ENCODE measurements around the gene TNFSF15. TPM values are rescaled to one million over a fixed set of nuclear protein-coding genes. Genes with fewer than 3 reads are reported as not detected.

TNFSF15 gene
- total RNA-seq, 2 donors from 2014 or later = 1.7 to 9.0 TPM

DNA sequence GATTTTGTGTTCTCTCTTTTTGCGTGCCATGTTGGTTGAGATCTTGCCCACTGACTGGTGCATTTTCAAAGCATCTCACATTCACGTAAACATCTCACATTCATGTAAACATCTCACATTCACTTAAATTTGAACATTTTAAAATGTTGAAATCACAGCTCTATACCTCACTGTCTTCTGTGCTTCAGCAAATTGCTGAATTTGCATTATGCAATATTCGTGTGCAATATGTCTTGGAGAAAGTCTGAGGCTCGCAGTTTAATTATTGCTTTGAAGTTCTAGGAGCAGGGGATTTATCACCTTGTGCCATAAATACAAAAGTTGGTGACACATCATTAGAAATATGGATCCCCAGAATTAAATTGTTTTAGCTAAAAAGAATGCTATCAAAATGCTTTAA is 42.6 kb downstream of the TNFSF15 start:
- Histone ChIP-seq H3K27me3 (replicated peaks; ENCODE audit: insufficient read depth) (no peaks in the 10 kb centered on the region), H3K9me3 (no peaks in the 10 kb centered on the region), H3K36me3 (no peaks in the 10 kb centered on the region), H3K4me1 (replicated peaks) (no peaks in the 10 kb centered on the region), H3K4me3 (no peak overlapping the region), H3K27ac (no peak overlapping the region)
- WGBS = 93% methylated on average over 4 of the region's 4 CpGs
- TF ChIP-seq, protein P1, sequence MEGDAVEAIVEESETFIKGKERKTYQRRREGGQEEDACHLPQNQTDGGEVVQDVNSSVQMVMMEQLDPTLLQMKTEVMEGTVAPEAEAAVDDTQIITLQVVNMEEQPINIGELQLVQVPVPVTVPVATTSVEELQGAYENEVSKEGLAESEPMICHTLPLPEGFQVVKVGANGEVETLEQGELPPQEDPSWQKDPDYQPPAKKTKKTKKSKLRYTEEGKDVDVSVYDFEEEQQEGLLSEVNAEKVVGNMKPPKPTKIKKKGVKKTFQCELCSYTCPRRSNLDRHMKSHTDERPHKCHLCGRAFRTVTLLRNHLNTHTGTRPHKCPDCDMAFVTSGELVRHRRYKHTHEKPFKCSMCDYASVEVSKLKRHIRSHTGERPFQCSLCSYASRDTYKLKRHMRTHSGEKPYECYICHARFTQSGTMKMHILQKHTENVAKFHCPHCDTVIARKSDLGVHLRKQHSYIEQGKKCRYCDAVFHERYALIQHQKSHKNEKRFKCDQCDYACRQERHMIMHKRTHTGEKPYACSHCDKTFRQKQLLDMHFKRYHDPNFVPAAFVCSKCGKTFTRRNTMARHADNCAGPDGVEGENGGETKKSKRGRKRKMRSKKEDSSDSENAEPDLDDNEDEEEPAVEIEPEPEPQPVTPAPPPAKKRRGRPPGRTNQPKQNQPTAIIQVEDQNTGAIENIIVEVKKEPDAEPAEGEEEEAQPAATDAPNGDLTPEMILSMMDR (IDR thresholded peaks at IDR 0.05) = no peak
- TF ChIP-seq POLR2AphosphoS5 (IDR thresholded peaks at IDR 0.05) (no peak), POLR2A (IDR thresholded peaks at IDR 0.05) (no peak)
- intact Hi-C loops (cut with DNase I) = no loop called here
- DNase-seq (ENCODE audit: low spot score) = no peak

DNA sequence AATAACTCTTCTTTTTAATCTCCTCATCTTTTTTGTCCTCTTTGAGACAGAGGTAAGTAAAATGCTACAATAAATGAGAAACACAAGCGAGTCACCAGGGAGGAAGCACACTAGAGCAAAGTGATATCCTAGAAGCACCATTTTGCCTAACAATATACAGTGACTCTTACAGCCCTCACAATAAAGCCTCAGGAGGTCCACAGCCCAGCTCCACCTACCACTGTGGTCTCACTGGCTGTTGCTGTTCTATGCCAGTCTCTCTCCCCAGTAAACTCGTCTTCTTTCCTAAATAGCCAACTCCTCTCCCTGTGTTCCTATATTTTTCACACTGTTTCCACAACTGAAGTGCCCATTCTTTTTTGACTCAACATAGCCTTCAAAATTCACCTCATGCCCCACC is 44.3 kb downstream of the TNFSF15 start:
- no peaks in the 10 kb centered on the region for H3K4me1 ChIP-seq (replicated peaks)
- no peaks in the 10 kb centered on the region for H3K36me3 ChIP-seq
- no peaks in the 10 kb centered on the region for H3K9me3 ChIP-seq
- intact Hi-C loops (cut with DNase I) = no loop called here
- TF ChIP-seq, protein P1 (IDR thresholded peaks at IDR 0.05) = no peak
- no peak for TF ChIP-seq POLR2A (IDR thresholded peaks at IDR 0.05)
- TF ChIP-seq POLR2AphosphoS5 (IDR thresholded peaks at IDR 0.05) = no peak
- H3K4me3 ChIP-seq = no peak overlapping the region
- 93% methylated on average over 2 of the region's 2 CpGs for whole genome bisulfite sequencing
- no peaks in the 10 kb centered on the region for H3K27me3 ChIP-seq (replicated peaks; ENCODE audit: insufficient read depth)
- DNase-seq (ENCODE audit: low spot score) = no peak
- H3K27ac ChIP-seq = no peak overlapping the region

DNA sequence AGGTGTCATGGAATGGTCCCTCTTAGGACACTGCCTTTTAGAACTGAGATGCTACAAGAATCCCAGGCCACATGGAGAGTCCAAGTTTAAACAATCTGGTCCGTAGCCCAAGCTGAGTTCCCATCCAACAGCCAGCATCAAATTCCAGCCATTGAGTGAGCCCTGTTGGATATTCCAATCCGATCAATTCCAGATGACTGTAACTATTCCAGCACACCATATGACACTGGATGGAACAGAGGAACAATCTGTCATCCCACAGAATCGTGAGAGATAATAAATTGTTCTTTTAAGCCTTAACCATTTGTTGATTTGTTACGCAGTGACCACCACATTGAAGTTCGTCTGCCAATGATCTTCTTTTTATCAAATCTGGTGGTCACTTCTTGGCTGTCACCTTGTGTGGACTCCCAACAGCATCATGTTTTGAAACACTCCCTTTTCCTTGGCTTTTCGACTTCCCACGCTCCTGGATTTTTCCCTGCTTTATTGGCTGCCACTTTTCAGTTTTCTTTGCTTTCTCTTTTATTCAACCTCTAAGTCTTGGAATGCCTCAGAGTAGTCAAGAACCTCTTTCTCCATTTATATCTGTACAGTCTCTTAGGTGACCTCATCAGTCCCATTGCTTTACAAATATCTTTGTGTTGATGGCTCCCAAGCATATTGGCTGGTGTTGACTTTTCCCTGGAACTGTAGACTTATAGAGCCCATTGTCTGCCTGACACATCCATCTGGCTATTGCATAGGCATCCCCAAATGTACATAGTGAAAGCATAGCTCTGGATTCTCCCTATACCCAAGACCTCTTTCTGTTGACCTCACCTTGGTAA is 46.1 kb downstream of the TNFSF15 start:
- H3K9me3 ChIP-seq = no peaks in the 10 kb centered on the region
- H3K4me3 ChIP-seq = no peak overlapping the region
- no peak for DNase-seq (ENCODE audit: low spot score)
- TF ChIP-seq, protein P1 (IDR thresholded peaks at IDR 0.05) = no peak
- TF ChIP-seq POLR2AphosphoS5 (IDR thresholded peaks at IDR 0.05) (no peak), POLR2A (IDR thresholded peaks at IDR 0.05) (no peak)
- H3K27me3 ChIP-seq (replicated peaks; ENCODE audit: insufficient read depth) = no peaks in the 10 kb centered on the region
- 85% methylated on average over 7 of the region's 7 CpGs for WGBS
- intact Hi-C loops (cut with DNase I) = no loop called here
- H3K27ac ChIP-seq = no peak overlapping the region
- H3K4me1 ChIP-seq (replicated peaks) = no peaks in the 10 kb centered on the region
- H3K36me3 ChIP-seq = no peaks in the 10 kb centered on the region

DNA sequence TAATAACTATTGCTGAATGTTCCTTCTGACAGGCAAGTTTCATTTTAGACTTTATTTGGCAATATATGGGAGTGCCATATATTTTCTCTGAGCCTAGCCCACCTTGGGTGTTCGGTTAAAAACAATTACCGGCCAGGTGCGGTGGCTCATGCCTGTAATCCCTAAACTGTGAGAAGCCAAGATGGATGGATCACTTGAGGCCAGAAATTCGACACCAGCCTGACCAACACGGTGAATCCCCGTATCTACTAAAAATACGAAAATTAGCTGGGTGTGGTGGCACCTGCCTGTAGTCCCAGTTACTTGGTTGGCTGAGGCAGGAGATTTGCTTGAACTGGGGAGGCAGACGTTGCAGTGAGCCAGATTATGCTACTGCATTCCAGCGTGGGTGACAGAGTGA is 47.9 kb downstream of the TNFSF15 start:
- Histone ChIP-seq H3K9me3 (no peaks in the 10 kb centered on the region), H3K4me1 (replicated peaks) (no peaks in the 10 kb centered on the region), H3K27me3 (replicated peaks; ENCODE audit: insufficient read depth) (no peaks in the 10 kb centered on the region), H3K27ac (no peak overlapping the region), H3K4me3 (no peak overlapping the region), H3K36me3 (no peaks in the 10 kb centered on the region)
- no peak for DNase-seq (ENCODE audit: low spot score)
- intact Hi-C loops (cut with DNase I) = no loop called here
- 42% methylated on average over 9 of the region's 9 CpGs for WGBS
- TF ChIP-seq POLR2AphosphoS5 (IDR thresholded peaks at IDR 0.05) (no peak), POLR2A (IDR thresholded peaks at IDR 0.05) (no peak)
- TF ChIP-seq, protein P1 (IDR thresholded peaks at IDR 0.05) = no peak

DNA sequence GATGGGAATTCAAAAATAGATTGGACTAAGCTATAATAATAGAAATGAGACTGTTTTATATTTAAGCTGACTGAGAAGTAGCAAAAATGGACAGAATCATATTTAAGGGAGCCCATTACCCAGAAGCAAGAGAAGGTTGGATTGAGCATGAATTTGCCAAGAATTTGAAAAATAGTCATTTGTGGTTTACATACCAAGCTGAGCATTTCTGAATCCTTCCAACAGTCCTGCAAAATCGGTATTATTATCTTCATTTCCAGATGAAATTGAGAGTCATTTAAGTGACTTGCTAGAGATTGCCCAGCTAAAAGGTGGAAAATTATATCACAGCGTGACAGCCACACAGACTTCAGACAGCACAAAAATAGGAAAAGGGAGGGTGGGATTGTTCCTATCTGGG is 48.4 kb downstream of the TNFSF15 start:
- DNase-seq (ENCODE audit: low spot score) = no peak
- intact Hi-C loops (cut with DNase I) = no loop called here
- TF ChIP-seq POLR2A (IDR thresholded peaks at IDR 0.05) = no peak
- no peak for TF ChIP-seq POLR2AphosphoS5 (IDR thresholded peaks at IDR 0.05)
- TF ChIP-seq, protein P1 (IDR thresholded peaks at IDR 0.05) = no peak
- Histone ChIP-seq H3K36me3 (no peaks in the 10 kb centered on the region), H3K27ac (no peak overlapping the region), H3K4me1 (replicated peaks) (no peaks in the 10 kb centered on the region), H3K4me3 (no peak overlapping the region), H3K9me3 (no peaks in the 10 kb centered on the region), H3K27me3 (replicated peaks; ENCODE audit: insufficient read depth) (no peaks in the 10 kb centered on the region)
- 79% methylated on average over 2 of the region's 2 CpGs for WGBS
